AG10803 (cell line): Measurements from ENCODE around the gene TICAM1.
A peak's percentile ranks its signal among the peaks of the same experiment; 100 is the strongest.

Source experiments
- DNase-seq: peaks from one replicate; pipeline ENCODE4 v3.0.0; 2010; ENCODE audit warnings: low read depth
- H3K4me3 ChIP-seq: 2 replicates; pipeline ENCODE4 v1.5.1; 2011; ENCODE audit warnings: mild to moderate bottlenecking, low read length, control low read depth
- TF ChIP-seq, protein P1 (sequence below): conservative IDR thresholded peaks from 2 replicates; pipeline ENCODE4 v1.5.1; 2011; ENCODE audit warnings: mild to moderate bottlenecking, low read length, control low read depth, inconsistent platforms

Gene TICAM1

DNA sequence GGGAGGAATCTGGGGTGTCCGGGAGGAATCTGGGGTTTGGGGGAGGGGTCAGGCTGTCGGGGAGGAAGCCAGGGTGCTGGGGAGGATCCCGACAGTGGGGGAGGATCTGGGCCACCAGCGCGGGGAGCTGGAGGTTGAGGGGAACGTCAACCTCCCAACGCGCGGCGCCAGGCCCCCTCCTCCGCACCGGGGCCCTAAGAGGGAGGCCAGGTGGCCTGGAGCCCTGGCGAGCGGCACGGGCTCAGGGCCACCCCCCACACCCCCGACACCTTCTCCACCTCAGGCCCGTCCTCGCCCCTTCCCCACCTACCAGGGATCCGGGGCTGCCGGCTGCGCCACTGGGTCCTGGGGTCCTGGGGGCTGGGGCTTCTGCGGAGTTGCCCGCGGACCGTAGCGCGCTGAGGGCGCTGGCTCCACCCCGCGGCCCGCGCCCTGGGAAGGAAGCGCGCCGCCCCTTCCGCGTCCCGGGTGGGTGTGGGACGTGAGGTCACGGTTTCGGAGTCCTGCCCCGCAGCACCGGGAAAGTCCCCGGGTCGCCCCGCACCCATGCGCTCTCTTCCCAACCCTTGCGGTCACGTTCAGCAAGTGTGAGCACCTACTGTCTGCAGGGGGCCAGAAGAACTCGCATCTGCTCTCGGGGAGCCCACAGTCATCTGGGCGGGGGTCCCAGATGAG, at the start of gene TICAM1:
Gene TICAM1 (minus strand): TSS at position 409 of the 675 bp plus-strand sequence. CDS start 13,335 bp downstream, outside the sequence.
- H3K4me3 ChIP-seq, result peak within 1 kb of the TSS; percentile 93
- peak; percentile 63 for DNase-seq
- TF ChIP-seq, protein P1, sequence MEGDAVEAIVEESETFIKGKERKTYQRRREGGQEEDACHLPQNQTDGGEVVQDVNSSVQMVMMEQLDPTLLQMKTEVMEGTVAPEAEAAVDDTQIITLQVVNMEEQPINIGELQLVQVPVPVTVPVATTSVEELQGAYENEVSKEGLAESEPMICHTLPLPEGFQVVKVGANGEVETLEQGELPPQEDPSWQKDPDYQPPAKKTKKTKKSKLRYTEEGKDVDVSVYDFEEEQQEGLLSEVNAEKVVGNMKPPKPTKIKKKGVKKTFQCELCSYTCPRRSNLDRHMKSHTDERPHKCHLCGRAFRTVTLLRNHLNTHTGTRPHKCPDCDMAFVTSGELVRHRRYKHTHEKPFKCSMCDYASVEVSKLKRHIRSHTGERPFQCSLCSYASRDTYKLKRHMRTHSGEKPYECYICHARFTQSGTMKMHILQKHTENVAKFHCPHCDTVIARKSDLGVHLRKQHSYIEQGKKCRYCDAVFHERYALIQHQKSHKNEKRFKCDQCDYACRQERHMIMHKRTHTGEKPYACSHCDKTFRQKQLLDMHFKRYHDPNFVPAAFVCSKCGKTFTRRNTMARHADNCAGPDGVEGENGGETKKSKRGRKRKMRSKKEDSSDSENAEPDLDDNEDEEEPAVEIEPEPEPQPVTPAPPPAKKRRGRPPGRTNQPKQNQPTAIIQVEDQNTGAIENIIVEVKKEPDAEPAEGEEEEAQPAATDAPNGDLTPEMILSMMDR, result no peak; the same call in 1 of the 2 replicates

DNA sequence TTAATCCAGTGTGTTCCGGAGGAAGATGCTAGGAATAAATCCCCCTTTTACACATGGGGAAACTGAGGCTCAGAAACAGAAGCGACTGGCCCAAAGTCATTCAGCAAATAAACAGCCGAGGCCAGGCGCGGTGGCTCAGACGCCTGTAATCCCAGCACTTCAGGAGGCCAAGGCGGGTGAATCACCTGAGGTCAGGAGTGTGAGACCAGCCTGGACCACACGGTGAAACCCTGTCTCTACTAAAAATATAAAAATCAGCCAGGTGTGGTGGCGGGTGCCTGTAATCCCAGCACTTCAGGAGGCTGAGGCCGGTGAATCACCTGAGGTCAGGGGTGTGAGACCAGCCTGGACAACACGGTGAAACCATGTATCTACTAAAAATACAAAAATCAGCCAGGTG, 47.5 kb upstream of the TICAM1 start:
- DNase-seq, result no peak
- no peak overlapping the region for H3K4me3 ChIP-seq
- TF ChIP-seq, protein P1, result no peak

DNA sequence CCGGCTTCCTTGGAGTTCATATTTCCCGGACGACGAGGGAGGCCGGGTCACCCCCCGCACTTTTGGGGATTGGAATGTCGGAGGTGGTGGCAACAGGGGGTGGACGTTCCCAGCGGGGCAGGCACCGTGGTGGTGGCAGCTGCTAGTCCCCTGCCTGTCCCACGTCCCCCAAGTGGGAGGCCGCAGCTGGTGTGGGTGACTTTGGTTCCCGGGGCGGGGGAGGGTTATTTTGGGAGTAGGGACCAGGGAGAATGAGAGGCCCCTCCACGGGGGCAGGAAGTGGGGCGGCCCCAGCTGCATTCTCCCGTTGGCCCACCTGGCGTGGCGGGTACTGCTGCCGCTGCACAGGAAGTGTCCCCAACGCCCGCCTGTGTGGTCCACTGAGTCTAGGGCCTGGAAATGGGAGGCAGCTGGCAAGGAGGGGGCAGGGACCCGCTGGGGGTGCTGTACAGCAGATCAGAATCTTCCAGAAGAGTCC, 47.0 kb upstream of the TICAM1 start:
- H3K4me3 ChIP-seq, result no peak overlapping the region
- DNase-seq, result no peak
- TF ChIP-seq, protein P1, result no peak

GRCh38 chr19:4877753-4878490, 46.4 kb upstream of the TICAM1 start:
- H3K4me3 ChIP-seq, result no peak overlapping the region
- TF ChIP-seq, protein P1, result no peak
- DNase-seq, result no peak

GRCh38 chr19:4873930-4874329, 42.4 kb upstream of the TICAM1 start:
- TF ChIP-seq, protein P1, result no peak
- no peak for DNase-seq
- H3K4me3 ChIP-seq, result no peak overlapping the region

DNA sequence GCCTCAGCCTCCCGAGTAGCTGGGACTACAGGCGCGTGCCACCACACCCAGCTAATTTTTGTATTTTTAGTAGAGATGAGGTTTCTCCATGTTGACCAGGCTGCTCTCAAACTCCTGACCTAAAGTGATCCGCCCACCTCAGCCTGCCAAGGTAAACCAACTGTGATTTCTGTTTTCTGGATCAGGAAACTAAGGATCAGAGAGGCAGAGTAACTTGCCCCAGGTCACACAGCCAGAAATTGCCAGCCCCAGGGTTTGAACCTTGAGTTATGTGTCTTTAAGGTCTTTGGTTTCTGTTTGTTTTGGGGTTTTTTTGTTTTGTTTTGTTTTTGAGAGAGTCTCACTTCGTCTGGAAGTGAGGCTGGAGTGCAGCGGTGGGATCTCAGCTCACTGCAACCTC, 40.2 kb upstream of the TICAM1 start:
- no peak overlapping the region for H3K4me3 ChIP-seq
- TF ChIP-seq, protein P1, result no peak
- DNase-seq, result no peak
